Endodermal cell (in vitro differentiated cells): ENCODE measurements around the gene KIF17. TPM values are rescaled to one million over a fixed set of nuclear protein-coding genes. Genes with fewer than 3 reads are reported as not detected.
A peak's percentile ranks its signal among the peaks of the same experiment; 100 is the strongest.

Source experiments
- DNase-seq: peaks from one replicate; pipeline ENCODE4 v3.0.0-alpha.2; 2017
- H3K27ac ChIP-seq: 2 replicates; pipeline ENCODE4 v1.5.1; 2013; ENCODE audit warnings: mild to moderate bottlenecking, low read depth, low read length, moderate library complexity
- H3K27me3 ChIP-seq: 2 replicates; pipeline ENCODE4 v1.6.1; 2013; ENCODE audit warnings: mild to moderate bottlenecking, low read length, moderate library complexity; ENCODE audit not compliant: insufficient read depth, control insufficient read depth, poor library complexity, severe bottlenecking
- H3K36me3 ChIP-seq: 2 replicates; pipeline ENCODE4 v1.7.0; 2013; ENCODE audit warnings: mild to moderate bottlenecking, low read length, moderate library complexity; ENCODE audit not compliant: control insufficient read depth, insufficient read depth
- H3K4me1 ChIP-seq: one replicate; pipeline ENCODE4 v1.7.0; 2013; ENCODE audit warnings: low read length; ENCODE audit not compliant: control insufficient read depth, insufficient read depth
- H3K4me3 ChIP-seq: 2 replicates; pipeline ENCODE4 v1.5.1; 2013; ENCODE audit warnings: mild to moderate bottlenecking, low read length, moderate library complexity
- H3K9ac ChIP-seq: 2 replicates; pipeline ENCODE4 v1.6.1; 2013; ENCODE audit warnings: mild to moderate bottlenecking, low read length, moderate library complexity; ENCODE audit not compliant: poor library complexity, severe bottlenecking; ENCODE audit errors: extremely low read depth
- H3K9me3 ChIP-seq: 2 replicates; pipeline ENCODE4 v1.6.1; 2013; ENCODE audit warnings: mild to moderate bottlenecking, low read length, moderate library complexity; ENCODE audit not compliant: control insufficient read depth
- H3K27ac Mint-ChIP-seq: 2 replicates; pipeline ENCODE4 v1.8.0; 2020; ENCODE audit warnings: mixed read lengths
- H3K27me3 Mint-ChIP-seq: 2 replicates; pipeline ENCODE4 v1.8.0; 2021; ENCODE audit warnings: mild to moderate bottlenecking, mixed read lengths; ENCODE audit not compliant: insufficient read depth
- H3K36me3 Mint-ChIP-seq: 2 replicates; pipeline ENCODE4 v1.8.0; 2020; ENCODE audit warnings: low read depth, mixed read lengths
- H3K4me1 Mint-ChIP-seq: 2 replicates; pipeline ENCODE4 v1.8.0; 2020; ENCODE audit warnings: mixed read lengths
- H3K4me3 Mint-ChIP-seq: 2 replicates; pipeline ENCODE4 v1.8.0; 2020; ENCODE audit warnings: mild to moderate bottlenecking, moderate library complexity, mixed read lengths
- H3K9me3 Mint-ChIP-seq: 2 replicates; pipeline ENCODE4 v1.8.0; 2020; ENCODE audit warnings: mild to moderate bottlenecking, mixed read lengths
- CTCF ChIP-seq: fragments of 200-600 bp; sonication (generic); conservative IDR thresholded peaks from 2 replicates; pipeline ENCODE4 v1.5.0; 2021; ENCODE audit warnings: antibody characterized with exemption, mild to moderate bottlenecking
- WGBS, 2 experiments: methylation state at CpG; one replicate each; pipeline versions ENCODE4 v1.1.5 to v1.1.7; 2013; ENCODE audit warnings: missing lambda C conversion rate in 2 of 2, mixed read lengths in 1 of 2; ENCODE audit not compliant: insufficient coverage in 1 of 2, insufficient read length in 1 of 2; 5-methylcytosine and 5-hydroxymethylcytosine counted together
- long read RNA-seq, 4 experiments: library from polyadenylated mRNA in 2 of 4; library from RNA in 1 of 4; library from capped mRNA in 1 of 4; stranded (forward) in 3 of 4; unstranded in 1 of 4; transcript quantifications; one replicate each; pipeline ENCODE4 v2.0.0, GENCODE V29; 2020 to 2021; ENCODE audit warnings: inconsistent platforms in 1 of 4
- polyA plus RNA-seq, 2 experiments: library from polyadenylated mRNA; stranded (reverse); fragments of 50-300 nt; gene quantifications; one replicate each; pipeline ENCODE4 v1.2.3, GENCODE V29; 2013
- total RNA-seq, 2 donors: library from RNA; stranded (reverse); fragmentation: NEBNext Ultra II Directional in 1 of 2; extraction: Animal tissue kit (Norgen Biotek cat#: 25700) in 1 of 2; gene quantifications; 2 replicates in 1 of 2; 3 replicates in 1 of 2; pipeline ENCODE4 v1.2.1, GENCODE V29; 2021

Gene KIF17
- 1 to 10 TPM; 4.2 to 8.0 TPM for total RNA-seq
- polyA plus RNA-seq (2013, experiment 1 of 2): 7.4 TPM
- 5.7 TPM for polyA plus RNA-seq (2013, experiment 2 of 2)
- long read RNA-seq, experiment 1, partial matches to known transcripts: 3 of 3 reads
- long read RNA-seq, experiment 1, other reads (novel, unspliced or antisense): 0 of 3 reads
- long read RNA-seq, experiment 2, transcript KIF17-203 (15 exons, 3,731 nt): major isoform, 17 of 29 reads
- long read RNA-seq, experiment 2, partial matches to known transcripts: 3 of 29 reads
- long read RNA-seq, experiment 2, other reads (novel, unspliced or antisense): 8 of 29 reads
- long read RNA-seq, experiment 3, transcript KIF17-201 (15 exons, 3,969 nt): minor isoform, 5 of 20 reads
- long read RNA-seq, experiment 3, transcript KIF17-203 (15 exons, 3,731 nt): major isoform, 12 of 20 reads
- long read RNA-seq, experiment 3, partial matches to known transcripts: 1 of 20 reads
- long read RNA-seq, experiment 3, other reads (novel, unspliced or antisense): 2 of 20 reads
- long read RNA-seq, experiment 4, partial matches to known transcripts: 1 of 1 reads
- long read RNA-seq, experiment 4, other reads (novel, unspliced or antisense): 0 of 1 reads

- Histone ChIP-seq H3K4me3 (peak within 1 kb of the TSS; percentile 73), H3K27me3 (peaks cover 24% of the 10 kb centered on the region), H3K36me3 (no peaks in the 10 kb centered on the region), H3K4me1 (no peaks in the 10 kb centered on the region), H3K27ac (no peak within 1 kb of the TSS), H3K9me3 (no peaks in the 10 kb centered on the region), H3K9ac (no peak within 1 kb of the TSS)
- no peak for TF ChIP-seq CTCF
- peak; percentile 91 for DNase-seq
- Mint-ChIP-seq H3K9me3 (no peaks in the 10 kb centered on the region), H3K27ac (peak within 1 kb of the TSS; percentile 17), H3K4me3 (peak within 1 kb of the TSS; percentile 58), H3K36me3 (no peaks in the 10 kb centered on the region), H3K27me3 (peaks cover 33% of the 10 kb centered on the region), H3K4me1 (no peaks in the 10 kb centered on the region)
- WGBS, 2 experiments: 6 to 13% methylated on average over 24 to 111 of the region's 112 CpGs
Measured at GRCh38 chr1:20717452-20718342, at the start of gene KIF17. KIF17 (minus strand) TSS chr1:20718007; CDS start chr1:20717706, 301 bp downstream.

DNA sequence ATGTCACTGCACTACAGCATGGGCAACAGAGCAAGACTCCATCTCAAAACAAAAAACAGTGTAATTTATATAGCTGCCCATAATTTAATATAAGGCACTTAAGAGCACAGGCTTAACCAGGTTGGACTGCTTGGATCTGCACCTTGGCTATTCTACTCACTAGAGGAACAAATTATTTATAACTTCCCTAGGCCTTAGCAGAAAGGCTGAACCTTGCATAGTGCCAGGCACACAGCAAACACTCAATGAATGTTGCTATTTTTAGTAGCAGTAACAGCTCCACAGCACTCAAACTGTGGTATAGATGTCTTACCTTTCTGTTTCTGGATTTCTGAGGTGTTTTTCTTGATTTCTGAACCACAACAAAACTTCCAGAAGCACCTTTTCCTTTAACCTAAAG lies 49.5 kb upstream of the KIF17 start:
- no peaks in the 10 kb centered on the region for H3K9me3 Mint-ChIP-seq
- peaks cover 87% of the 10 kb centered on the region for H3K36me3 ChIP-seq
- DNase-seq: no peak

More for the DNA sequence above, 49.5 kb upstream of the KIF17 start:
- Histone ChIP-seq H3K9ac (no peak overlapping the region), H3K27me3 (no peaks in the 10 kb centered on the region), H3K4me1 (peaks cover 6% of the 10 kb centered on the region), H3K4me3 (no peak overlapping the region), H3K27ac (no peak overlapping the region), H3K9me3 (no peaks in the 10 kb centered on the region)
- Mint-ChIP-seq H3K36me3 (peaks cover 85% of the 10 kb centered on the region), H3K27ac (no peak overlapping the region), H3K4me3 (no peak overlapping the region), H3K27me3 (no peaks in the 10 kb centered on the region), H3K4me1 (peaks cover 12% of the 10 kb centered on the region)
- TF ChIP-seq CTCF: no peak
